Measurements from ENCODE around the gene MIER1. TPM values are rescaled to one million over a fixed set of nuclear protein-coding genes. Genes with fewer than 3 reads are reported as not detected.

The MIER1 gene
- total RNA-seq, 1 donor from 2014 or later, result 43.5 TPM

DNA sequence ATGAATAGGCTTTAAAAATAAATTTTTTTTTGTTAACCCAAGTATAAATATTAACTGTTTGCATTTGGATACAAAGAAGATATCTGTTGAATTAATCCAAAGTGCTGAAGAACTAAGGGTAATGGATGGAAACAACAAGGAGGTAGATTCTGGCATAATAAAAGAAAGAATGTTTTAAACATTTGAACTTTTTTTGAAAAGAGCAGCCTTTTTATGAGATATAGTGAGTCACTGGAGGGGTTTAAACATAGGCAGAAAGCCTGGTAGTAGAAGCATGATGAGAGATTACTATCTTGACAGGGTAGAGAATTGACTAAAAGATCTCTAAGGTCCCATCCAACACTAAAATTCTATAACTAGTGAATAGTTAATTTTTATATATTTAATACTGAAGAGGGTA lies 2.7 kb downstream of the MIER1 start:
- H3K9me3 ChIP-seq (ENCODE audit: low read depth), result no peaks in the 10 kb centered on the region
- H3K4me1 ChIP-seq, result peaks cover 35% of the 10 kb centered on the region
- no peak overlapping the region for H2AFZ ChIP-seq (replicated peaks)
- no peaks in the 10 kb centered on the region for H3K36me3 ChIP-seq
- Mint-ChIP-seq H3K4me3 (no peak overlapping the region), H3K36me3 (peaks cover 4% of the 10 kb centered on the region), H3K9me3 (no peaks in the 10 kb centered on the region), H3K27ac (no peak overlapping the region), H3K27me3 (ENCODE audit: insufficient read depth, low read depth) (no peaks in the 10 kb centered on the region), H3K4me1 (peaks cover 44% of the 10 kb centered on the region)
- no peak overlapping the region for H3K27ac ChIP-seq
- H4K20me1 ChIP-seq (ENCODE audit: low read depth), result peaks cover 23% of the 10 kb centered on the region
- no peak for DNase-seq (ENCODE audit: low spot score)
- TF ChIP-seq, protein P1, sequence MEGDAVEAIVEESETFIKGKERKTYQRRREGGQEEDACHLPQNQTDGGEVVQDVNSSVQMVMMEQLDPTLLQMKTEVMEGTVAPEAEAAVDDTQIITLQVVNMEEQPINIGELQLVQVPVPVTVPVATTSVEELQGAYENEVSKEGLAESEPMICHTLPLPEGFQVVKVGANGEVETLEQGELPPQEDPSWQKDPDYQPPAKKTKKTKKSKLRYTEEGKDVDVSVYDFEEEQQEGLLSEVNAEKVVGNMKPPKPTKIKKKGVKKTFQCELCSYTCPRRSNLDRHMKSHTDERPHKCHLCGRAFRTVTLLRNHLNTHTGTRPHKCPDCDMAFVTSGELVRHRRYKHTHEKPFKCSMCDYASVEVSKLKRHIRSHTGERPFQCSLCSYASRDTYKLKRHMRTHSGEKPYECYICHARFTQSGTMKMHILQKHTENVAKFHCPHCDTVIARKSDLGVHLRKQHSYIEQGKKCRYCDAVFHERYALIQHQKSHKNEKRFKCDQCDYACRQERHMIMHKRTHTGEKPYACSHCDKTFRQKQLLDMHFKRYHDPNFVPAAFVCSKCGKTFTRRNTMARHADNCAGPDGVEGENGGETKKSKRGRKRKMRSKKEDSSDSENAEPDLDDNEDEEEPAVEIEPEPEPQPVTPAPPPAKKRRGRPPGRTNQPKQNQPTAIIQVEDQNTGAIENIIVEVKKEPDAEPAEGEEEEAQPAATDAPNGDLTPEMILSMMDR (IDR thresholded peaks at IDR 0.05), result no peak
- TF ChIP-seq EZH2 (IDR thresholded peaks at IDR 0.05) (no peak), EZH2phosphoT487 (IDR thresholded peaks at IDR 0.05) (no peak)
- H3K9ac ChIP-seq, result no peak overlapping the region
- H3K4me3 ChIP-seq, result no peak overlapping the region
- H3F3A ChIP-seq (ENCODE audit: low read depth), result peaks cover 44% of the 10 kb centered on the region
- H3K27me3 ChIP-seq, result no peaks in the 10 kb centered on the region
- peaks cover 78% of the 10 kb centered on the region for H3K79me2 ChIP-seq (ENCODE audit: low read depth)
- H3K4me2 ChIP-seq, result no peak overlapping the region

DNA sequence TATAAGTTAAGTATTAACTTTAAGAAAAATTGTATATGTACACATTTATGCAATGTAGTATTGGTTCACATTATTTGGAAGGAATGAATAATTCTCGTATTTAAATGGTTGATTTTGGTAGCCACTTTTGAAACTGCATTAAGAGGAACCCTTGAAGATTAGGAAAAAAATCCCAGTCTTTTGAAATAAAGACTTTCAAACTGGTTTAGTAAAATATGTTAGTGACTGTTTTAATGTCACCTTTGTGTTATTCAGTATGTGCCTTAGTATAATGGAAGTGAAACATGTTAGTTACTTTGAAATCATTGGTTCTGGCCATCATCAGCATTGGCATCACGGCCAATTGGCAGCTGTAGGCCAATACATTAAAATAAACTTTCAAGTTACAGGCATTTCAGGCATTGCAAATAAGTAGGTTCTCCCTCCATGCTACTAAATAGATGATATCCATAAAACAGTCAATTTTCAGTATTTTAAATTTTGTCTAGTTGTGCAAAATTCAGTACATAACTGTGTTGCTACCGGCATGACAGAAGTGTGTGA lies 4.4 kb downstream of the MIER1 start:
- H3K9me3 Mint-ChIP-seq, result no peaks in the 10 kb centered on the region

DNA sequence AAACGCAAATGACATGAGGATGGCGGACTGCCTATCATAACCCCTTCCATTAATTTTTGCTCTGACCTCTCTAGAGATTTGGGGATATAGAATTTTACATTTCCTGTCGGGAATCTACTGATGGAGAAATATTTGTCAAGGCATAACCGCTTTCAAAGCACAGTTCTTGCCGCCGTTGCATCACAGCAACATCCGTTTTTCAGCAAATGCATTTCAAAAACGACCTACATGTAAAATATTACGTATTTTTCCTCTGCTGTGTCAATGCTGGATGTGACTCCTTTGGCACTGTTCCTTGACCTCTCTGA lies 4.9 kb downstream of the MIER1 start:
- no peaks in the 10 kb centered on the region for H3K27me3 Mint-ChIP-seq (ENCODE audit: insufficient read depth, low read depth)
- peaks cover 19% of the 10 kb centered on the region for H4K20me1 ChIP-seq (ENCODE audit: low read depth)
- peaks cover 78% of the 10 kb centered on the region for H3K79me2 ChIP-seq (ENCODE audit: low read depth)
- H3K27ac ChIP-seq, result no peak overlapping the region
- DNase-seq (ENCODE audit: low spot score), result no peak
- H3K9me3 Mint-ChIP-seq, result no peaks in the 10 kb centered on the region
- no peak overlapping the region for H2AFZ ChIP-seq (replicated peaks)
- H3K36me3 ChIP-seq, result no peaks in the 10 kb centered on the region
- H3K27ac Mint-ChIP-seq, result no peak overlapping the region
- peak overlapping the region; percentile 90 for H3K4me3 ChIP-seq
- H3K4me2 ChIP-seq, result peak overlapping the region; percentile 99
- H3K27me3 ChIP-seq, result no peaks in the 10 kb centered on the region
- peaks cover 44% of the 10 kb centered on the region for H3F3A ChIP-seq (ENCODE audit: low read depth)
- peaks cover 43% of the 10 kb centered on the region for H3K4me1 Mint-ChIP-seq
- H3K36me3 Mint-ChIP-seq, result no peaks in the 10 kb centered on the region
- peaks cover 32% of the 10 kb centered on the region for H3K4me1 ChIP-seq
- no peak overlapping the region for H3K9ac ChIP-seq
- TF ChIP-seq EZH2 (IDR thresholded peaks at IDR 0.05) (no peak), EZH2phosphoT487 (IDR thresholded peaks at IDR 0.05) (no peak)
- TF ChIP-seq, protein P1 (IDR thresholded peaks at IDR 0.05), result no peak
- peak overlapping the region; percentile 94 for H3K4me3 Mint-ChIP-seq
- no peaks in the 10 kb centered on the region for H3K9me3 ChIP-seq (ENCODE audit: low read depth)

More for the DNA sequence above, 4.4 kb downstream of the MIER1 start:
- TF ChIP-seq EZH2 (IDR thresholded peaks at IDR 0.05) (no peak), EZH2phosphoT487 (IDR thresholded peaks at IDR 0.05) (no peak)
- TF ChIP-seq, protein P1 (IDR thresholded peaks at IDR 0.05), result no peak
- H3K9ac ChIP-seq, result no peak overlapping the region
- no peaks in the 10 kb centered on the region for H3K9me3 ChIP-seq (ENCODE audit: low read depth)
- Mint-ChIP-seq H3K27ac (no peak overlapping the region), H3K36me3 (no peaks in the 10 kb centered on the region), H3K4me1 (peaks cover 43% of the 10 kb centered on the region), H3K4me3 (peak overlapping the region; percentile 94), H3K27me3 (ENCODE audit: insufficient read depth, low read depth) (no peaks in the 10 kb centered on the region)
- peaks cover 17% of the 10 kb centered on the region for H4K20me1 ChIP-seq (ENCODE audit: low read depth)
- peaks cover 32% of the 10 kb centered on the region for H3K4me1 ChIP-seq
- H2AFZ ChIP-seq (replicated peaks), result no peak overlapping the region
- no peak for DNase-seq (ENCODE audit: low spot score)
- peak overlapping the region; percentile 90 for H3K4me3 ChIP-seq
- H3K27ac ChIP-seq, result no peak overlapping the region
- H3K4me2 ChIP-seq, result peak overlapping the region; percentile 99
- H3K36me3 ChIP-seq, result no peaks in the 10 kb centered on the region
- peaks cover 78% of the 10 kb centered on the region for H3K79me2 ChIP-seq (ENCODE audit: low read depth)
- peaks cover 44% of the 10 kb centered on the region for H3F3A ChIP-seq (ENCODE audit: low read depth)
- H3K27me3 ChIP-seq, result no peaks in the 10 kb centered on the region

Measured in neural progenitor cell (in vitro differentiated cells).